ENCODE data around the gene OR51B4. TPM values are rescaled to one million over a fixed set of nuclear protein-coding genes. Genes with fewer than 3 reads are reported as not detected.
"Not testable (repeated sequence)": the region's sequence is repeated elsewhere in the genome, so short reads cannot be mapped to it uniquely, and the experiment has no call there.

OR51B4 gene
- total RNA-seq, 1 donor from 2014 or later = not detected

GRCh38 chr11:5310423-5310822, 8.7 kb upstream of the OR51B4 start:
- DNase-seq = no peak
- Mint-ChIP-seq H3K4me3 (no peak overlapping the region), H3K36me3 (ENCODE audit: low read depth) (no peaks in the 10 kb centered on the region), H3K4me1 (no peaks in the 10 kb centered on the region), H3K27ac (no peak overlapping the region), H3K9me3 (no peaks in the 10 kb centered on the region), H3K27me3 (peaks cover 1% of the 10 kb centered on the region)
- intact Hi-C loops (cut with micrococcal nuclease) = no loop called here

GRCh38 chr11:5307256-5308019, 5.7 kb upstream of the OR51B4 start:
- DNase-seq = no peak
- H3K27ac Mint-ChIP-seq = no peak overlapping the region
- no peaks in the 10 kb centered on the region for H3K36me3 Mint-ChIP-seq (ENCODE audit: low read depth)
- intact Hi-C loops (cut with micrococcal nuclease) = no loop called here
- H3K4me1 Mint-ChIP-seq = no peaks in the 10 kb centered on the region
- H3K4me3 Mint-ChIP-seq = no peak overlapping the region
- H3K27me3 Mint-ChIP-seq = peaks cover 1% of the 10 kb centered on the region
- H3K9me3 Mint-ChIP-seq = no peaks in the 10 kb centered on the region

- Mint-ChIP-seq H3K4me1 (no peaks in the 10 kb centered on the region), H3K36me3 (ENCODE audit: low read depth) (no peaks in the 10 kb centered on the region), H3K27me3 (no peaks in the 10 kb centered on the region), H3K9me3 (no peaks in the 10 kb centered on the region), H3K27ac (no peak overlapping the region), H3K4me3 (no peak overlapping the region)
- no peak for DNase-seq
- intact Hi-C loops (cut with micrococcal nuclease) = no loop called here
These were observed 2.3 kb upstream of the OR51B4 start for GRCh38 chr11:5304046-5304445.

- H3K4me1 Mint-ChIP-seq = no peaks in the 10 kb centered on the region
- intact Hi-C loops (cut with micrococcal nuclease) = no loop called here
- no peaks in the 10 kb centered on the region for H3K27me3 Mint-ChIP-seq
- no peak for DNase-seq
- no peak overlapping the region for H3K27ac Mint-ChIP-seq
- H3K4me3 Mint-ChIP-seq = no peak overlapping the region
- H3K36me3 Mint-ChIP-seq (ENCODE audit: low read depth) = no peaks in the 10 kb centered on the region
- no peaks in the 10 kb centered on the region for H3K9me3 Mint-ChIP-seq
These were observed 1.9 kb upstream of the OR51B4 start for GRCh38 chr11:5303626-5304025.

- peaks cover 4% of the 10 kb centered on the region for H3K27me3 Mint-ChIP-seq
- no peak for DNase-seq
- H3K27ac Mint-ChIP-seq = no peak overlapping the region
- H3K4me1 Mint-ChIP-seq = no peaks in the 10 kb centered on the region
- H3K9me3 Mint-ChIP-seq = no peaks in the 10 kb centered on the region
- intact Hi-C loops (cut with micrococcal nuclease) = no loop called here
- H3K36me3 Mint-ChIP-seq (ENCODE audit: low read depth) = no peaks in the 10 kb centered on the region
- no peak overlapping the region for H3K4me3 Mint-ChIP-seq
These were observed 1.5 kb downstream of the OR51B4 start for GRCh38 chr11:5300251-5300650.

- H3K9me3 Mint-ChIP-seq = no peaks in the 10 kb centered on the region
- H3K27ac Mint-ChIP-seq = no peak overlapping the region
- no peaks in the 10 kb centered on the region for H3K36me3 Mint-ChIP-seq (ENCODE audit: low read depth)
- DNase-seq = no peak
- peaks cover 4% of the 10 kb centered on the region for H3K27me3 Mint-ChIP-seq
- H3K4me3 Mint-ChIP-seq = no peak overlapping the region
- H3K4me1 Mint-ChIP-seq = no peaks in the 10 kb centered on the region
- intact Hi-C loops (cut with micrococcal nuclease) = no loop called here
These were observed 3.3 kb downstream of the OR51B4 start for GRCh38 chr11:5298451-5298850.

- H3K36me3 Mint-ChIP-seq (ENCODE audit: low read depth) = no peaks in the 10 kb centered on the region
- H3K9me3 Mint-ChIP-seq = no peaks in the 10 kb centered on the region
- H3K4me1 Mint-ChIP-seq = no peaks in the 10 kb centered on the region
- H3K4me3 Mint-ChIP-seq = no peak overlapping the region
- H3K27me3 Mint-ChIP-seq = peaks cover 4% of the 10 kb centered on the region
- intact Hi-C loops (cut with micrococcal nuclease) = no loop called here
- DNase-seq = no peak
- H3K27ac Mint-ChIP-seq = no peak overlapping the region
These were observed 3.9 kb downstream of the OR51B4 start for GRCh38 chr11:5297721-5298323.

- intact Hi-C loops (cut with micrococcal nuclease) = not testable (repeated sequence)
These were observed 7.3 kb downstream of the OR51B4 start for GRCh38 chr11:5294342-5294995.

GRCh38 chr11:5293028-5293427, 8.7 kb downstream of the OR51B4 start:
- H3K4me3 Mint-ChIP-seq = no peak overlapping the region
- no peaks in the 10 kb centered on the region for H3K9me3 Mint-ChIP-seq
- H3K27me3 Mint-ChIP-seq = peaks cover 4% of the 10 kb centered on the region
- intact Hi-C loops (cut with micrococcal nuclease) = no loop called here
- DNase-seq = no peak
- H3K27ac Mint-ChIP-seq = no peak overlapping the region
- no peaks in the 10 kb centered on the region for H3K4me1 Mint-ChIP-seq
- no peaks in the 10 kb centered on the region for H3K36me3 Mint-ChIP-seq (ENCODE audit: low read depth)

More at GRCh38 chr11:5294342-5294995, 7.3 kb downstream of the OR51B4 start:
- not testable (repeated sequence) for H3K9me3 Mint-ChIP-seq; H3K27me3 Mint-ChIP-seq; H3K36me3 Mint-ChIP-seq (ENCODE audit: low read depth); H3K4me1 Mint-ChIP-seq; H3K4me3 Mint-ChIP-seq; H3K27ac Mint-ChIP-seq; DNase-seq

- Mint-ChIP-seq H3K36me3 (ENCODE audit: low read depth) (no peaks in the 10 kb centered on the region), H3K4me1 (no peaks in the 10 kb centered on the region), H3K4me3 (no peak overlapping the region), H3K27me3 (no peaks in the 10 kb centered on the region), H3K9me3 (no peaks in the 10 kb centered on the region), H3K27ac (no peak overlapping the region)
- DNase-seq = no peak
- intact Hi-C loops (cut with micrococcal nuclease) = no loop called here
These were observed 10.4 kb downstream of the OR51B4 start for GRCh38 chr11:5291207-5291838.

- H3K36me3 Mint-ChIP-seq (ENCODE audit: low read depth) = no peaks in the 10 kb centered on the region
- DNase-seq = no peak
- no peak overlapping the region for H3K4me3 Mint-ChIP-seq
- intact Hi-C loops (cut with micrococcal nuclease) = no loop called here
- no peaks in the 10 kb centered on the region for H3K27me3 Mint-ChIP-seq
- no peaks in the 10 kb centered on the region for H3K9me3 Mint-ChIP-seq
- no peaks in the 10 kb centered on the region for H3K4me1 Mint-ChIP-seq
- H3K27ac Mint-ChIP-seq = no peak overlapping the region
These were observed 11.6 kb downstream of the OR51B4 start for GRCh38 chr11:5290106-5290505.

GRCh38 chr11:5289696-5290095, 12.1 kb downstream of the OR51B4 start:
- no peaks in the 10 kb centered on the region for H3K27me3 Mint-ChIP-seq
- H3K9me3 Mint-ChIP-seq = no peaks in the 10 kb centered on the region
- DNase-seq = no peak
- no peaks in the 10 kb centered on the region for H3K36me3 Mint-ChIP-seq (ENCODE audit: low read depth)
- H3K4me3 Mint-ChIP-seq = no peak overlapping the region
- intact Hi-C loops (cut with micrococcal nuclease) = no loop called here
- H3K27ac Mint-ChIP-seq = no peak overlapping the region
- no peaks in the 10 kb centered on the region for H3K4me1 Mint-ChIP-seq

GRCh38 chr11:5288906-5289550, 12.7 kb downstream of the OR51B4 start:
- no peak overlapping the region for H3K27ac Mint-ChIP-seq
- no peaks in the 10 kb centered on the region for H3K27me3 Mint-ChIP-seq
- no peaks in the 10 kb centered on the region for H3K4me1 Mint-ChIP-seq
- H3K9me3 Mint-ChIP-seq = no peaks in the 10 kb centered on the region
- no peaks in the 10 kb centered on the region for H3K36me3 Mint-ChIP-seq (ENCODE audit: low read depth)
- no peak for DNase-seq
- intact Hi-C loops (cut with micrococcal nuclease) = no loop called here
- H3K4me3 Mint-ChIP-seq = no peak overlapping the region
